ENCODE results near the gene TFEB. TPM values are rescaled to one million over a fixed set of nuclear protein-coding genes. Genes with fewer than 3 reads are reported as not detected.

The TFEB gene
- total and polyA plus RNA-seq, 10 of the 15 experiments (the other 5 are each of a cell fraction or from before 2014, with no cell fraction given), result 0.84 to 108 (median 60.8) TPM

DNA sequence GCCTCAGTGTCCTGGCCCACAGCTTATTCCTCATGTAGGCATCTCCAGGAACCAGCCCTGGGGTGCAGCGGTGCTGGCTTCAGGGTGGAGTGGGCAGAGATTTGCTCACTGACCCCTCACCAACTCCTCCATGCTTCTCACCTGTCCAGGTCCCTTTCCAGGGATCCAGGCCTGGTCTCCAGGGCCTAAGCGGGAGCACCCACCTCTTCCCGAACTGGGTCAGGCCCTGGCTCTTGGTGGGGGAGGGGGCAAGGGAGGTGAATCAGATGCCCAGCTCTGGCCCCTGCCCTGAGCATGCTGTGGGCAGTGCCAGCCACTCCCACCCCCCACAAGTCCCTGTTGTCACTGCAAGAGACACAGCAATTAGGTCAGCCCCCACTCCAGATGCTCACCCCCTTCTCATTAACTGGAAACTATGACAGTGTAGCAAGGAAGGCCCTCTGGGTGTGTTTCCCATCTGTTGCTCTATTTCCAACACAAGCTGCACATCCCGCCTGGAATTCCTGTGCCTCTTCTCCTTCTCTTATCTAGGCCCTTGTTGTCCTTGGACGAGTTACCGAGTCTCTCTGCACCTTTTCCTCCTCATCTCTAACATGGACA, 60.1 kb downstream of the TFEB start (continued):
- TF ChIP-seq, protein P1, sequence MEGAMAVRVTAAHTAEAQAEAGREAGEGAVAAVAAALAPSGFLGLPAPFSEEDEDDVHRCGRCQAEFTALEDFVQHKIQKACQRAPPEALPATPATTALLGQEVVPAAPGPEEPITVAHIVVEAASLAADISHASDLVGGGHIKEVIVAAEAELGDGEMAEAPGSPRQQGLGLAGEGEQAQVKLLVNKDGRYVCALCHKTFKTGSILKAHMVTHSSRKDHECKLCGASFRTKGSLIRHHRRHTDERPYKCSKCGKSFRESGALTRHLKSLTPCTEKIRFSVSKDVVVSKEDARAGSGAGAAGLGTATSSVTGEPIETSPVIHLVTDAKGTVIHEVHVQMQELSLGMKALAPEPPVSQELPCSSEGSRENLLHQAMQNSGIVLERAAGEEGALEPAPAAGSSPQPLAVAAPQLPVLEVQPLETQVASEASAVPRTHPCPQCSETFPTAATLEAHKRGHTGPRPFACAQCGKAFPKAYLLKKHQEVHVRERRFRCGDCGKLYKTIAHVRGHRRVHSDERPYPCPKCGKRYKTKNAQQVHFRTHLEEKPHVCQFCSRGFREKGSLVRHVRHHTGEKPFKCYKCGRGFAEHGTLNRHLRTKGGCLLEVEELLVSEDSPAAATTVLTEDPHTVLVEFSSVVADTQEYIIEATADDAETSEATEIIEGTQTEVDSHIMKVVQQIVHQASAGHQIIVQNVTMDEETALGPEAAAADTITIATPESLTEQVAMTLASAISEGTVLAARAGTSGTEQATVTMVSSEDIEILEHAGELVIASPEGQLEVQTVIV (IDR thresholded peaks at IDR 0.05; ENCODE audit: borderline replicate concordance, partially characterized antibody), result no peak
- TF ChIP-seq FOS (IDR thresholded peaks at IDR 0.05; ENCODE audit: borderline replicate concordance, extremely low read depth, insufficient read length), result no peak
- TF ChIP-seq, protein P2, sequence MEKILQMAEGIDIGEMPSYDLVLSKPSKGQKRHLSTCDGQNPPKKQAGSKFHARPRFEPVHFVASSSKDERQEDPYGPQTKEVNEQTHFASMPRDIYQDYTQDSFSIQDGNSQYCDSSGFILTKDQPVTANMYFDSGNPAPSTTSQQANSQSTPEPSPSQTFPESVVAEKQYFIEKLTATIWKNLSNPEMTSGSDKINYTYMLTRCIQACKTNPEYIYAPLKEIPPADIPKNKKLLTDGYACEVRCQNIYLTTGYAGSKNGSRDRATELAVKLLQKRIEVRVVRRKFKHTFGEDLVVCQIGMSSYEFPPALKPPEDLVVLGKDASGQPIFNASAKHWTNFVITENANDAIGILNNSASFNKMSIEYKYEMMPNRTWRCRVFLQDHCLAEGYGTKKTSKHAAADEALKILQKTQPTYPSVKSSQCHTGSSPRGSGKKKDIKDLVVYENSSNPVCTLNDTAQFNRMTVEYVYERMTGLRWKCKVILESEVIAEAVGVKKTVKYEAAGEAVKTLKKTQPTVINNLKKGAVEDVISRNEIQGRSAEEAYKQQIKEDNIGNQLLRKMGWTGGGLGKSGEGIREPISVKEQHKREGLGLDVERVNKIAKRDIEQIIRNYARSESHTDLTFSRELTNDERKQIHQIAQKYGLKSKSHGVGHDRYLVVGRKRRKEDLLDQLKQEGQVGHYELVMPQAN (conservative IDR thresholded peaks at IDR 0.05), result no peak
- TF ChIP-seq, protein P3, sequence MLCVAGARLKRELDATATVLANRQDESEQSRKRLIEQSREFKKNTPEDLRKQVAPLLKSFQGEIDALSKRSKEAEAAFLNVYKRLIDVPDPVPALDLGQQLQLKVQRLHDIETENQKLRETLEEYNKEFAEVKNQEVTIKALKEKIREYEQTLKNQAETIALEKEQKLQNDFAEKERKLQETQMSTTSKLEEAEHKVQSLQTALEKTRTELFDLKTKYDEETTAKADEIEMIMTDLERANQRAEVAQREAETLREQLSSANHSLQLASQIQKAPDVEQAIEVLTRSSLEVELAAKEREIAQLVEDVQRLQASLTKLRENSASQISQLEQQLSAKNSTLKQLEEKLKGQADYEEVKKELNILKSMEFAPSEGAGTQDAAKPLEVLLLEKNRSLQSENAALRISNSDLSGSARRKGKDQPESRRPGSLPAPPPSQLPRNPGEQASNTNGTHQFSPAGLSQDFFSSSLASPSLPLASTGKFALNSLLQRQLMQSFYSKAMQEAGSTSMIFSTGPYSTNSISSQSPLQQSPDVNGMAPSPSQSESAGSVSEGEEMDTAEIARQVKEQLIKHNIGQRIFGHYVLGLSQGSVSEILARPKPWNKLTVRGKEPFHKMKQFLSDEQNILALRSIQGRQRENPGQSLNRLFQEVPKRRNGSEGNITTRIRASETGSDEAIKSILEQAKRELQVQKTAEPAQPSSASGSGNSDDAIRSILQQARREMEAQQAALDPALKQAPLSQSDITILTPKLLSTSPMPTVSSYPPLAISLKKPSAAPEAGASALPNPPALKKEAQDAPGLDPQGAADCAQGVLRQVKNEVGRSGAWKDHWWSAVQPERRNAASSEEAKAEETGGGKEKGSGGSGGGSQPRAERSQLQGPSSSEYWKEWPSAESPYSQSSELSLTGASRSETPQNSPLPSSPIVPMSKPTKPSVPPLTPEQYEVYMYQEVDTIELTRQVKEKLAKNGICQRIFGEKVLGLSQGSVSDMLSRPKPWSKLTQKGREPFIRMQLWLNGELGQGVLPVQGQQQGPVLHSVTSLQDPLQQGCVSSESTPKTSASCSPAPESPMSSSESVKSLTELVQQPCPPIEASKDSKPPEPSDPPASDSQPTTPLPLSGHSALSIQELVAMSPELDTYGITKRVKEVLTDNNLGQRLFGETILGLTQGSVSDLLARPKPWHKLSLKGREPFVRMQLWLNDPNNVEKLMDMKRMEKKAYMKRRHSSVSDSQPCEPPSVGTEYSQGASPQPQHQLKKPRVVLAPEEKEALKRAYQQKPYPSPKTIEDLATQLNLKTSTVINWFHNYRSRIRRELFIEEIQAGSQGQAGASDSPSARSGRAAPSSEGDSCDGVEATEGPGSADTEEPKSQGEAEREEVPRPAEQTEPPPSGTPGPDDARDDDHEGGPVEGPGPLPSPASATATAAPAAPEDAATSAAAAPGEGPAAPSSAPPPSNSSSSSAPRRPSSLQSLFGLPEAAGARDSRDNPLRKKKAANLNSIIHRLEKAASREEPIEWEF (IDR thresholded peaks at IDR 0.05; ENCODE audit: insufficient replicate concordance, low read depth, low read length), result no peak

All from GM12878 (cell line).